ENCODE results near the gene CCDC28A. TPM values are rescaled to one million over a fixed set of nuclear protein-coding genes. Genes with fewer than 3 reads are reported as not detected.

Gene CCDC28A
- total RNA-seq, 1 experiment from 2014 or later: 12.0 TPM

DNA sequence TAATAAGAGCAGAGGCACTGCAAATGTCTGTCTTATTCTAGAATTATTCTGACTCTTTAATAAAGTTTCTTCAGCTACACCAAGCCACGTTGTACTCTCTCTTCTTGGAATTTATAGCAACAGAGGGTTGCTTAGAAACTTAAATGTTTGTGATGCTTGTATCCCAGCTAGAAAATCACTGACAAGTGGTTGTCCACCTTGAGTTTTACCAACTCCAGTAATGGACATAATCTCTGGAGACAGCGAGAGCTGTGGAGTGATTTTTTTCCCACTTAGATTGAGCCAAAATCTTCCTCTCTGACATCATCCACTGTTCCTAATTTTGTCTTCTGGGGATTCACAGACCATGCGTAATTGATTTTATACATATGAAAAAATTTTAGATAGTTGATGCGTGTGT, 30.3 kb downstream of the CCDC28A start:
- ATAC-seq: no peak
- peaks cover 0 to 4% of the 10 kb centered on the region in 2 experiments; a peak in 1 of 4 replicates for H3K4me1 ChIP-seq (ENCODE audit: control insufficient read depth in 1 of 2, insufficient read depth in 2 of 2, low read length in 2 of 2)
- no peak for DNase-seq (ENCODE audit: low read depth, low spot score)
- no peaks in the 10 kb centered on the region for H3K79me2 ChIP-seq (ENCODE audit: insufficient read depth, low read length)
- H3K4me2 ChIP-seq (ENCODE audit: low read length): no peak overlapping the region
- intact Hi-C loops (cut with micrococcal nuclease): no loop called here
- RAD21 ChIA-PET (ENCODE audit: low non-redundant PET in 1 of 2, low total read pairs in 2 of 2, uncharacterized antibody in 2 of 2, unreplicated experiment in 2 of 2): no interaction called here
- CTCF ChIA-PET: no interaction called here
- H3K9me2 ChIP-seq (ENCODE audit: insufficient read depth): no peaks in the 10 kb centered on the region
- H3K9ac ChIP-seq (ENCODE audit: low read length): no peak overlapping the region
- BruUV-seq (replicated peaks): no TSS peak
- H3K4me3 ChIP-seq (replicated peaks in 1 of 2; ENCODE audit: low read depth in 1 of 2, low read length in 2 of 2): no peak overlapping the region
- H4K20me1 ChIP-seq (ENCODE audit: insufficient read depth): no peaks in the 10 kb centered on the region
- POLR2A ChIA-PET: no interaction called here
- TF ChIP-seq, protein P1, sequence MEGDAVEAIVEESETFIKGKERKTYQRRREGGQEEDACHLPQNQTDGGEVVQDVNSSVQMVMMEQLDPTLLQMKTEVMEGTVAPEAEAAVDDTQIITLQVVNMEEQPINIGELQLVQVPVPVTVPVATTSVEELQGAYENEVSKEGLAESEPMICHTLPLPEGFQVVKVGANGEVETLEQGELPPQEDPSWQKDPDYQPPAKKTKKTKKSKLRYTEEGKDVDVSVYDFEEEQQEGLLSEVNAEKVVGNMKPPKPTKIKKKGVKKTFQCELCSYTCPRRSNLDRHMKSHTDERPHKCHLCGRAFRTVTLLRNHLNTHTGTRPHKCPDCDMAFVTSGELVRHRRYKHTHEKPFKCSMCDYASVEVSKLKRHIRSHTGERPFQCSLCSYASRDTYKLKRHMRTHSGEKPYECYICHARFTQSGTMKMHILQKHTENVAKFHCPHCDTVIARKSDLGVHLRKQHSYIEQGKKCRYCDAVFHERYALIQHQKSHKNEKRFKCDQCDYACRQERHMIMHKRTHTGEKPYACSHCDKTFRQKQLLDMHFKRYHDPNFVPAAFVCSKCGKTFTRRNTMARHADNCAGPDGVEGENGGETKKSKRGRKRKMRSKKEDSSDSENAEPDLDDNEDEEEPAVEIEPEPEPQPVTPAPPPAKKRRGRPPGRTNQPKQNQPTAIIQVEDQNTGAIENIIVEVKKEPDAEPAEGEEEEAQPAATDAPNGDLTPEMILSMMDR (IDR thresholded peaks at IDR 0.05 in 2 of 3, conservative IDR thresholded peaks at IDR 0.05 in 1 of 3; ENCODE audit: borderline replicate concordance in 1 of 3, insufficient read depth in 1 of 3, low read depth in 2 of 3, low read length in 2 of 3): no peak
- TF ChIP-seq SP1 (IDR thresholded peaks at IDR 0.05; ENCODE audit: low read depth) (no peak), CBX3 (IDR thresholded peaks at IDR 0.05; ENCODE audit: low read depth) (no peak)
- H3K36me3 ChIP-seq (ENCODE audit: control insufficient read depth in 1 of 2, insufficient read depth in 2 of 2, low read length in 2 of 2): no peaks in the 10 kb centered on the region
- H3K27me3 ChIP-seq (ENCODE audit: insufficient read depth, low read length): no peaks in the 10 kb centered on the region
- H2AFZ ChIP-seq (ENCODE audit: low read depth, low read length, poor library complexity, severe bottlenecking): no peak overlapping the region
- H3K9me3 ChIP-seq (ENCODE audit: control insufficient read depth in 1 of 2, insufficient read depth in 1 of 2, low read depth in 1 of 2, low read length in 2 of 2): no peaks in the 10 kb centered on the region
- no peak overlapping the region for H3K27ac ChIP-seq (ENCODE audit: low read depth, low read length)

- H3K27me3 ChIP-seq (ENCODE audit: insufficient read depth, low read length): no peaks in the 10 kb centered on the region
- ChIA-PET CTCF (interaction anchor here (1.0 kb wide), 1 partner anchor 11 kb away, joined by 4 read pairs; no protein-coding TSS in a partner anchor), RAD21 (ENCODE audit: low non-redundant PET in 1 of 2, low total read pairs in 2 of 2, uncharacterized antibody in 2 of 2, unreplicated experiment in 2 of 2) (no interaction called here), POLR2A (no interaction called here)
- no peaks in the 10 kb centered on the region for H3K79me2 ChIP-seq (ENCODE audit: insufficient read depth, low read length)
- no peak overlapping the region for H3K4me2 ChIP-seq (ENCODE audit: low read length)
- no peak overlapping the region for H3K27ac ChIP-seq (ENCODE audit: low read depth, low read length)
- H3K4me1 ChIP-seq (ENCODE audit: control insufficient read depth in 1 of 2, insufficient read depth in 2 of 2, low read length in 2 of 2): peaks cover 0 to 4% of the 10 kb centered on the region in 2 experiments; a peak in 1 of 4 replicates
- ATAC-seq: no peak
- no peak overlapping the region for H3K4me3 ChIP-seq (replicated peaks in 1 of 2; ENCODE audit: low read depth in 1 of 2, low read length in 2 of 2)
- no peak overlapping the region for H2AFZ ChIP-seq (ENCODE audit: low read depth, low read length, poor library complexity, severe bottlenecking)
- DNase-seq (ENCODE audit: low read depth, low spot score): no peak
- TF ChIP-seq ATF3 (IDR thresholded peaks at IDR 0.05) (no peak), EZH2phosphoT487 (IDR thresholded peaks at IDR 0.05; ENCODE audit: borderline replicate concordance) (no peak), SP1 (IDR thresholded peaks at IDR 0.05; ENCODE audit: low read depth) (no peak), RAD21 (IDR thresholded peaks at IDR 0.05; ENCODE audit: low read depth) (no peak), ZNF274 (IDR thresholded peaks at IDR 0.05; ENCODE audit: low read depth, low read length) (no peak), ZFX (IDR thresholded peaks at IDR 0.05) (no peak), ELF1 (IDR thresholded peaks at IDR 0.05; ENCODE audit: borderline replicate concordance, low read depth) (no peak)
- TF ChIP-seq, protein P1 (IDR thresholded peaks at IDR 0.05 in 2 of 3, conservative IDR thresholded peaks at IDR 0.05 in 1 of 3; ENCODE audit: borderline replicate concordance in 1 of 3, insufficient read depth in 1 of 3, low read depth in 2 of 3, low read length in 2 of 3): no peak
- TF ChIP-seq, protein P2, sequence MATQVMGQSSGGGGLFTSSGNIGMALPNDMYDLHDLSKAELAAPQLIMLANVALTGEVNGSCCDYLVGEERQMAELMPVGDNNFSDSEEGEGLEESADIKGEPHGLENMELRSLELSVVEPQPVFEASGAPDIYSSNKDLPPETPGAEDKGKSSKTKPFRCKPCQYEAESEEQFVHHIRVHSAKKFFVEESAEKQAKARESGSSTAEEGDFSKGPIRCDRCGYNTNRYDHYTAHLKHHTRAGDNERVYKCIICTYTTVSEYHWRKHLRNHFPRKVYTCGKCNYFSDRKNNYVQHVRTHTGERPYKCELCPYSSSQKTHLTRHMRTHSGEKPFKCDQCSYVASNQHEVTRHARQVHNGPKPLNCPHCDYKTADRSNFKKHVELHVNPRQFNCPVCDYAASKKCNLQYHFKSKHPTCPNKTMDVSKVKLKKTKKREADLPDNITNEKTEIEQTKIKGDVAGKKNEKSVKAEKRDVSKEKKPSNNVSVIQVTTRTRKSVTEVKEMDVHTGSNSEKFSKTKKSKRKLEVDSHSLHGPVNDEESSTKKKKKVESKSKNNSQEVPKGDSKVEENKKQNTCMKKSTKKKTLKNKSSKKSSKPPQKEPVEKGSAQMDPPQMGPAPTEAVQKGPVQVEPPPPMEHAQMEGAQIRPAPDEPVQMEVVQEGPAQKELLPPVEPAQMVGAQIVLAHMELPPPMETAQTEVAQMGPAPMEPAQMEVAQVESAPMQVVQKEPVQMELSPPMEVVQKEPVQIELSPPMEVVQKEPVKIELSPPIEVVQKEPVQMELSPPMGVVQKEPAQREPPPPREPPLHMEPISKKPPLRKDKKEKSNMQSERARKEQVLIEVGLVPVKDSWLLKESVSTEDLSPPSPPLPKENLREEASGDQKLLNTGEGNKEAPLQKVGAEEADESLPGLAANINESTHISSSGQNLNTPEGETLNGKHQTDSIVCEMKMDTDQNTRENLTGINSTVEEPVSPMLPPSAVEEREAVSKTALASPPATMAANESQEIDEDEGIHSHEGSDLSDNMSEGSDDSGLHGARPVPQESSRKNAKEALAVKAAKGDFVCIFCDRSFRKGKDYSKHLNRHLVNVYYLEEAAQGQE (IDR thresholded peaks at IDR 0.05; ENCODE audit: low read depth): no peak
- no peaks in the 10 kb centered on the region for H3K9me3 ChIP-seq (ENCODE audit: control insufficient read depth in 1 of 2, insufficient read depth in 1 of 2, low read depth in 1 of 2, low read length in 2 of 2)
- H4K20me1 ChIP-seq (ENCODE audit: insufficient read depth): no peaks in the 10 kb centered on the region
- no peaks in the 10 kb centered on the region for H3K36me3 ChIP-seq (ENCODE audit: control insufficient read depth in 1 of 2, insufficient read depth in 2 of 2, low read length in 2 of 2)
- intact Hi-C loops (cut with micrococcal nuclease): no loop called here
- H3K9me2 ChIP-seq (ENCODE audit: insufficient read depth): no peaks in the 10 kb centered on the region
- H3K9ac ChIP-seq (ENCODE audit: low read length): no peak overlapping the region
- no TSS peak for BruUV-seq (replicated peaks)
These were observed 31.6 kb downstream of the CCDC28A start for GRCh38 chr6:138805016-138805765.

Data from HCT116 (cell line).